DND-41 (cell line): Measurements from ENCODE around the gene TMTC1.

Experiments
- CTCF ChIP-seq: IDR thresholded peaks from 2 replicates; pipeline ENCODE4 v1.5.1; 2012; ENCODE audit warnings: borderline replicate concordance, low read length, moderate library complexity, mild to moderate bottlenecking; ENCODE audit not compliant: poor library complexity, severe bottlenecking; ENCODE audit errors: extremely low read depth
- EZH2 ChIP-seq: IDR thresholded peaks from 3 replicates; pipeline ENCODE4 v1.6.1; 2012; ENCODE audit warnings: borderline replicate concordance, low read depth, mild to moderate bottlenecking, moderate library complexity, low read length, inconsistent platforms; ENCODE audit not compliant: severe bottlenecking

- TF ChIP-seq CTCF (no peak), EZH2 (no peak)
Measured at GRCh38 chr12:29508949-29509348, 274.8 kb downstream of the TMTC1 start.
